NOMO-1 (cell line): ENCODE measurements around the gene TMEM134.
"Not testable (repeated sequence)": the region's sequence is repeated elsewhere in the genome, so short reads cannot be mapped to it uniquely, and the experiment has no call there.

Source experiments
- DNase-seq, 2 experiments: peaks; one replicate each; lab custom pipeline; 2025; ENCODE audit not compliant: unreplicated experiment in 2 of 2; lab: John Stamatoyannopoulos, UW

TMEM134 gene

DNA sequence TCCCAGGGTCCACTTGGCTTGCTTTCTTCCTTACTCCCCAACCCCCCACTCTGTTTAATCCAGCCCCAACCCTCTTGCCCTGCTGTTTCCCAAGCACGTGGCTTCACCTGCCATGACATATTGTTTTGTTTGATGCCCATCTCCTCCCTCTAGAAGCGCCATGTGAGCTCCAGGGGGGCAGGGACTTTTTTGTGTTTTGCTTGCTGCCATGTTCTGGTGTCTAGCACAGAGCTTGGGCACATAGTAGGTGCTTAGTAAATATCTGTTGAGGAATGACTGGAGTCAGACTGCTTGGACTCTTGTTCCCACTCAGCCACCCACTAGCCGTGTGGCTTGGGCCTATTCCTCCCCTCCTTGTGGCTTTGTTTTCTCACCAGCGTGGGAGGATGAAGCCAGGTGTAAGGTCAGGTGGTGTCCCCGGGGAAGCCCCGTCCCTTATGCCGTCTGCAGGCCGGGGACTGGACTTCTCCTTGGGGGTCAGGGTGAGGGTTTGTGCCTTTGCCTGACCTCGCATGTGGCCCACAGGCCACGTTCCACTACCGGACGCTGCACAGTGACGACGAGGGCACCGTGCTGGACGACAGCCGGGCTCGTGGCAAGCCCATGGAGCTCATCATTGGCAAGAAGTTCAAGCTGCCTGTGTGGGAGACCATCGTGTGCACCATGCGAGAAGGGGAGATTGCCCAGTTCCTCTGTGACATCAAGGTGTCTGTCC lies 17.6 kb upstream of the TMEM134 start:
- no peak for DNase-seq

DNA sequence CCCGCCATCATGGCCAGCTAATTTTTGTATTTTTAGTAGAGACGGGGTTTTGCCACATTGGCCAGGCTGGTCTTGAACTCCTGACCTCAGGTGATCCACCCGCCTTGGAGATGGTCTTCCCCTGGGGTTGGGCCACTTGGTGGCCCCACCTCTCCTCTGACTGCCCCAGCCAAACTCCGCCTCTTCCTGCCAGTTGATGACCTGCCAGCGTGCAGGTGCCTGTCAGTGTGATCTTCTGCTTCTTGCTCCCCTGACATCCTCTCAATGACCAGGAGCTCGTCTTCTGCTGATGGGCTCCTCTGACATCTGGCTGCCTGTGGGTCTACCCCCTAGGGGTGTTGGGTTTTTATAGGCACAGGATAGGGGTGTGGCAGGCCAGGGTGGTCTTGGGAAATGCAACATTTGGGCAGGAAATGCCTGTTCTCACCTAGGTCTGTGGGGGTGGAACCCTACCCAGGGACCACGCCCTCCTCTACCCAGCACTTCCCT lies 16.9 kb upstream of the TMEM134 start:
- DNase-seq: not testable (repeated sequence)

DNA sequence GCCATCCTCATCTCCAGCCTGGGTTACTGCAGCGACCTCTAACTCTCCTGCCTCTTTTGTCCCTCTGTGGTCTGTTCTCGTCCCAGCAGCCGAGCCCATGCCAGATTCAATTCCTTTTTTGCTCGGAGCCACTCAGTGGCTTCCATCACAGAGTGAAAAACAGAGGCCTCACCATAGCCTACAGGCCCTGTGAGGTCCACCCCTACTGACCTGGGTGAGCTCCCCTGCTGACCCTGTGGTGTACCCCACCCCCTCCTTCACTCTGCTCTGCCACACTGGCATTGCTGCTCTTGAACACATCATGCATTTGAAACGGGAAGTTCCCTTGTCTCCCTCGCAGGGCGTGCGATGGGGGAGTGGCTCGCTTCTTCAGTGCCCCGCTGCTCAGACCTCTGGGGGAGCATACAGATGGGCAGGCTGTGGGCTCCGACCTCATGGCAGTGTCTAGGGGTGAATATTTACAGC lies 15.8 kb upstream of the TMEM134 start:
- DNase-seq: peak; percentile 49 to 58

DNA sequence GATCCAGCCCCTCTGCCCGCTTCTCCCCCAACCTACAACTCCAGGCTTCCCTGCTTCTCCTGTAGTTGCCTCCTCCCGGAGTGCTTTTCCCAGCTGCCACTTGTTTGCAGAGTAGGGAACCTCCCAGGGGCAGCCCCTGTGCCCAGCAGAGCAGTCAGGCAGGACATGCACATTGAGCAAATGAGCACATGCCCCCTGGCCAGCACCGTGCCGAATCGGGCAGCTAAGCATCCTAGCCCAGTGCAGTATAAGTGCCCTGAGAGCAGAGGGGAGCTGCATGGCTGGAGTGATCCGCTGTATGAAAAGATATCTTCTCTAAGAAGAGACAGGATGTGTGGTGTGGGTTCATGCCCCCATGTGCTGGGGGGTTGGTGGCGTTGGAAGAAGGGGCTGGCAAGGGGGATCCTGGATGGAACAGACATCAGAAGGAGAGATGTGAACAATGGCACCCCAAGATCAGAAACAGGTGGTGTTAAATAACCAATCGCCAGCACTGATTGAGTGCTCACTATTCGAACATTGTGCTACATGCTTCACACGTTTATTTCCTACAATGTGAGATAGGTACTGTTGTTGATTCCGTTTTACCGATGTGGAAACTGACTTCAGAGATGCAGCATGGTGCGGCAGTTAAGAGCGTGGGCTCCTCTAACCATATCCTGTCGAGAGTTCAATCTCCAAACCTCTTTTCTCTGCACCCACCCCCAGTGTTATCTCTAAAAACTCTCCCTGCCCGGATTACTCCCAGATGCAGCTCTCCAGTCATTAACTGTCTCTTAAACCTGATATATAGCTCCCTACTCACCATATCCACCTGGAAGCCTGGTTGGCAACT lies 15.0 kb upstream of the TMEM134 start:
- DNase-seq: no peak

DNA sequence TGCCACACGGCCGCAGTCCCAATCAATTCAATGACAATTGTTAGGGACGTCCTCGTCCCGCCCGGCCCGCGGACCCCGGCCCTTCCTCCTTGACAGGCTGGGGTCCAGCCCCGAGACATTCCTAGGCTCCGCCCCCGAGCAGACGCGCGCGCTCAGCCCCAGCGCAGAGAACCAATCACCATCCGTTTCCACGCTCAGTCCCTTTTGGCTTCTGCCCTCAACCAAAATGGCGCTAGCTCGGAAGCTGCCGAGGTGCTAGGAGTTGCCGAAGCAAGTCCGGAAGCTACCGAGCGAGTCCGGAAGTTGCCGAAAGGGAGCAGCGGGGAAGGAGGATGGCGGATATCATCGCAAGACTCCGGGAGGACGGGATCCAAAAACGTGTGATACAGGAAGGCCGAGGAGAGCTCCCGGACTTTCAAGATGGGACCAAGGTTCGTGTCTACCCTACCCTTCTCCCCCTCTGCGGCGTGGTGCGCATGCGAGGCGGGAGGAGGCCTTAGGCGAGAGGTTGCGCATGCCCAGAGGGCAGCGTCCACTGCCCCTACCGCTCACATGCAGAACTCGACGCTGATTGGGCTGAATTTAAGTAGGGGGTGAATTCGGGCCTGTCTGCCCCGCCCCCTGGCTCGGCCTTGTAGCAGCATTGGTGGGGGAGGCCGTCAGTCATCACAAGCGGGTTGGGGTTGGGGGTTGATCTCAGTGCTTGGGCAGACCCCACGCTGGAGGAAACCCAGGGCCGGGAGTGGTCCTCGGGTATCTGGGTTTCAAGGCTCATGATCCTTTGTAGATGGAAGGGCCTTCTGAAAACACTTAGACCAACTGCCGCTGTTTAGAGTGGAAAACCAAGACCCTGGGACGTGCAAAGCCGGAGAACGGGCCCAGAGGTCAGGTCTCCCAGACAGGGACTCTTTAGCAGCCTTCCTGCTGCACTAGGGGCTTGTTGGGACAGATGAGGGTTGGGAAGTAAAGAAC lies 14.1 kb upstream of the TMEM134 start, which contains the start of gene AIP:
Gene AIP, plus strand, starts transcription at position 200 of the 972 bp plus-strand sequence. Its CDS starts 133 bp downstream, at position 333.
- DNase-seq: peak; percentile 98 to 99

DNA sequence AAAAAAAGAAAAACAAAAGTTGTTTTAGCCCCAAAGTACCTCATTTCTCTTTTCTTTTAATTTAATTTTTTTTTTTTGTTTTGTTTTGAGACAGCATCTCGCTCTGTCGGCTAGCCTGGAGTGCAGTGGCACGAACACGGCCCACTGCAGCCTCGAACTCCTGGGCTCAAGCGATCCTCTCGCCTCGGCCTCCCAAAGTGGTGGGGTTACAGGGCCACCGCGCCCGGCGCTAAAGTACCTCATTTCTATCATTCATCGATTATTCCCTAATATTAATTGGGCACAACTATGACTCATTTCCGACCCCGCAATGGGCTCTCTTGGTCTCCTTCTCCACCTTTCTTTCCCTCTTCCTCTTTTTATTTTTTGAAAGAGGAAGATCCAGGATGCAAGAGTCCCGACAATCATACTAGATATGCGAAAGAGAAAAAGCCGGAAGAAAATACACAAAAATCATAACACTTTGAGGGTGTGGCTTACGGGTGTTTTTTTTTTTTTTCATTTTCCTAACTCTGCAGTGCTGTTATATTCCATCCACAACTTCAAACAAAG lies 13.3 kb upstream of the TMEM134 start:
- peak; percentile 90 to 91 for DNase-seq

DNA sequence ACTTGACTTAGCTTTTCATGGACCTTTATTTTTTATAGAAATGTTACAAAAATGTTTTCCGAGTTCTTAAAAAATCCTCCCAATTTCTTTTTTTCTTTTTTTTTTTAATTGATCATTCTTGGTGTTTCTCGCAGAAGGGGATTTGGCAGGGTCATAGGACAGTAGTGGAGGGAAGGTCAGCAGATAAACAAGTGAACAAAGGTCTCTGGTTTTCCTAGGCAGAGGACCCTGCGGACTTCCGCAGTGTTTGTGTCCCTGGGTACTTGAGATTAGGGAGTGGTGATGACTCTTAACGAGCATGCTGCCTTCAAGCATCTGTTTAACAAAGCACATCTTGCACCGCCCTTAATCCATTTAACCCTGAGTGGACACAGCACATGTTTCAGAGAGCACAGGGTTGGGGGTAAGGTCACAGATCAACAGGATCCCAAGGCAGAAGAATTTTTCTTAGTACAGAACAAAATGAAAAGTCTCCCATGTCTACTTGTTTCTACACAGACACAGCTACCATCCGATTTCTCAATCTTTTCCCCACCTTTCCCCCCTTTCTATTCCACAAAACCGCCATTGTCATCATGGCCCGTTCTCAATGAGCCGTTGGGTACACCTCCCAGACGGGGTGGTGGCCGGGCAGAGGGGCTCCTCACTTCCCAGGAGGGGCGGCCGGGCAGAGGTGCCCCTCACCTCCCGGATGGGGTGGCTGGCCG lies 8.4 kb upstream of the TMEM134 start:
- not testable (repeated sequence) for DNase-seq

DNA sequence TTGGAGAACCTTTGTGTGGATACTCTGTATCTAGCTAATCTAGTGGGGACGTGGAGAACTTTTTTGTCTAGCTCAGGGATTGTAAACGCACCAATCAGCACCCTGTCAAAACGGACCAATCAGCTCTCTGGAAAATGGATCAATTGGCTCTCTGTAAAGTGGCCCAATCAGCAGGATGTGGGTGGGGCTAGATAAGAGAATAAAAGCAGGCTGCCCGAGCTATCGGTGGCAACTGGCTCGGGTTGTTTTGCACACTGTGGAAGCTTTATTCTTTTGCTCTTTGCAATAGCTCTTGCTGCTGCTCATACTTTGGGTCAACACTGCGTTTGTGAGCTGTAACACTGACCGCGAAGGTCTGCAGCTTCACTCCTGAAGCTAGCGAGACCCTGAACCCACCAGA lies 7.6 kb upstream of the TMEM134 start:
- not testable (repeated sequence) for DNase-seq

DNA sequence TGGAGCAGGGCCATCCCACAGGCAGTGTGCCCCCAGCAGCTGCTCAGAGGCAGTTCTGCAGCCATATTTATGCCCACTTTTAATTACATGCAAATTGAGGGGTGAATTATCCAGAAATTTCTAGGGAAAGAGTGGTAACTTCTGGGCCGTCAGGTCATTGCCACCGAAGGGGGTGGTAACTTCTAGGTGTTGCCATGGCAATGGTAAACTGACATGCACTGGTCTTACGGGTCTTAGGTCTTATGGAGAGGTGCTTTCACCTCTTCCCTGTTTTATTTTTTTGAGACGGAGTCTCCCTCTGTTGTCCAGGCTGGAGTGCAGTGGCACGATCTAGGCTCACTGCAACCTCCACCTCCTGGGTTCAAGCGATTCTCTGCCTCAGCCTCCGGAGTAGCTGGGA lies 3.8 kb upstream of the TMEM134 start:
- DNase-seq: no peak

DNA sequence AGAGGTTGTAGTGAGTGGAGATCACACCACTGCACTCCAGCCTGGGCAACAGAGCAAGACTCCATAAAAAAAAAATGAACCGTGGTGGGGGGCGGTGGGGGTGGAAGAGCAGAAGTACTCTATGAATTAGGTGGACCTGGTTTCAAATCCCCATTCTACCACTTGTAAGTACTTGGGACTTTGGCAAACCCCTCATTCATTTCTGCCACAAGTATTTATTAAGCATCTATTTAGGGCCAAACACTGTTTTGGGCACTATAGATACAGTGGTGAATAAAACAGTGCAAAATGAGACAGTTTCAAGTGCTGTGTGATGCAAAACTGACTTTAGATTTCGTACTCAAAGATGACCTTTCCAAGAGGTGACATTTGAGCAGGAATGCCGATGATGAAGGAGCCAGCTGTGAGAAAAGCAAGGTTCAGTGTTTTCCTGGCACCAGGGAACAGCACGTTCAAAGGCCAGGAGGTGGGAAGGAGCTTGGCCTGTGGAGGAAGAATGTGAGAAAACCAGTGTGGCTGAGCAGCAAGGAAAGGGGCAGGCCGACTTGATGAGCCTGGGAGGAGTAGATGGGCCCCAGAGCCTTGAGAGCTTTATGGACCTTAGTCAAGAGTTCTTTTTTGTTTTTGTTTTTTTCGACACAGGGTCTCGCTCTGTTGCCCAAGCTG lies 1.4 kb upstream of the TMEM134 start:
- no peak for DNase-seq

DNA sequence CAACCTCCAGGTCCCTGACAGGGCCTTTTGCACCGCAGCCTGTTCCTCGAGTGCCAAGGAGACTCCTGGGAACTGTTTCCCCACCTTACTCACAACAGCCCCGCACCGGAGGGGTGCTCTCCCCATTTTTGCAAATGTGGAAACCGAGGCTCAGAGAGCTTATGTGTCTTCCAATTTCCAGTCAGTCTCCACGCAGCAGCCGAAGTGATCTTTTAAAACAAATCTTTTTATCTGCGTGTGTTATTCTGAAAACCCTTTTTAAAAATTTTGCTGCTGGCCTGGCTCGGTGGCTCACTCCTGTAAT lies 409 bp upstream of the TMEM134 start:
- no peak for DNase-seq

DNA sequence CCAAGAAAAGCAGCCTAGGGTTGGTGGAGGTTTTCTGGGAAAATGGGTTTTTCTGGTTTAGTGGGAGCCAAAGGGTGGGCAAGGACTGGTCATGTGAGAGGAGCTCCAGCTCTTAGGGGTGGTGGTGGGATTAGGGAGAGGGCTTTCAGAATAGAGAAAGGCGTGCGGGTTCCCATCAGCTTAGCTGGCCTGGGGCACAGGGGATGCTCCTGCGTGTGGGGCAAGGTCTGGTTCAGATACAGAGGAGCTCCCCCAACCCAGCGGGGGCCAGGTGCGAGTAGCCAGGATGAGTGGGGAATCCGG lies 644 bp downstream of the TMEM134 start:
- DNase-seq: no peak

DNA sequence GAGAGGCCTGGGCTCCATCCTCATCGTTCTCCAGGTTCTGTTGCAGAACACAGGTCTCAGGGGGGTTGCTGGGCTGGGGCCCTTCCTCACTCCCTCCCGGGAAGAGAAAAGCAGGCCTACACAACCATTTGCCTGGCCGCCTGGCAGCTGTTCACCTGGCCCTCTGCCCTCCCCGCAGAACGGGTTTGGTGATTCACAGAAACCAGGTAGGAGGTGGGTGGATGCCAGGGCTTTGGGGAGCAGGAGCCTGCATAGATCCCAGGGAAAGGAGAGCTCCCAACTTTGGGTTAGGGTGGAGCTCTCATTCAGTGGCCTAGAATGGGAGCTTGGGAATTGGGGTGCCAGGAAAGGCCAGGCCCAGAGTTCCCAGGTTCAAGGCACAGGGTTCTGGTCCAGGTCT lies 995 bp downstream of the TMEM134 start:
- DNase-seq: no peak

DNA sequence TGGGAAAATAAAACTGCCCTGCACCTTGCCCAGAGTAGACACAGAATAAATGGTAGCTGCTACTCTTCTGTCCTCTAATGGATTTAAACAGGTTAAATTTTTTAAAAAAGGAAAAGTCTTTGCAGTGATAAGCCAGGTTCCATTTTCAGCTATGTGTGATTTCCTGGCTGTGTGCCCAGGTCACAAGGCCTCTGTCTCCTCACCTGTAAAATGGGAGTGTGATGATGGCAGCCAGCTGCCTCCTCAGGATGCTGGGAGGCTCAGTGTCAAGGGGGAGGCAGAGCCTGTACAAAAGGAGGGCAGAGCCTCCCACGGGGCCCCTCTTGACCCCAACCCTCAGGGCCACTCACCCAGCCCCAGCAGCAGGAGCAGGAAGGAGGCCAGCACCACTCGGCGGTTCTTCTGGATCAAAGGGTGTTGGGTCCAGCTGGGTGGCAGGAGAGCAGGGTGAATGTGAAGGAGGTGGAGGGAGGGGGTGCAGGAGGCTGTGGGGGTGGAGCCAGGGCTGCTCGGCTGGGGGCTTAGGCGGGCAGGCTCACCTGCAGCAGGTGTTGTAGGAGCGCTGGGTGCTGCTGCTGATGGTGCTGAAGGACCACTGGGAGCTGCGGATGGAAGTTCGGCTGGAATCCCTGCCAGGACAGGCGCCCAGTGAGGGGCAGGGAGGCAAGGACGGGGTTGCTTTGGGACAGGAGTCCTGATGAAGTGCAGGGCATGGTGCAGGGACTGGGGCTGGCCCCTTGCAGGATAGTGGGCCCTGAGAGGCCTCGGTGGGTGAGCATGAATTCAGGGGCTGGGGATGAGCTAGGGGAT lies 1.9 kb downstream of the TMEM134 start:
- no peak for DNase-seq

DNA sequence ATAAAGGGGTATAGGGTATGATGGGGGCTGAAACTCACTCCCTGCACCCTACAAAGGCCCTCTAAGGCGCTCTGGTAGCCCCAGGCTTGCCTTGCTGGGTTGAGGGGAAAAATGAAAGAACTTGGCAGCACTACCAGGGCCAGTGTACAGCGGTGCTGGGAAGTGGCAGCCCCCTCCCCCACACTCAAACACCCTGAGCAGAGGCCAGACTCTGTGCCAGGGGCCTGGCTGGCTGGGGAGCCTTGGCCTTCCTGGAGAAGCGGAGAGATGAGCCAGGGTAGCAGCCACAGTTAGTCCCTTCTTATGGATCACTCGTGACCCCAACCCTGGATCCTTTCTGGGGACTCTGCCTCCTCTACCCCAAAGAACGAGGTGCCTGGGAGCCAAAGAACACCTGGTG lies 2.7 kb downstream of the TMEM134 start:
- no peak for DNase-seq

DNA sequence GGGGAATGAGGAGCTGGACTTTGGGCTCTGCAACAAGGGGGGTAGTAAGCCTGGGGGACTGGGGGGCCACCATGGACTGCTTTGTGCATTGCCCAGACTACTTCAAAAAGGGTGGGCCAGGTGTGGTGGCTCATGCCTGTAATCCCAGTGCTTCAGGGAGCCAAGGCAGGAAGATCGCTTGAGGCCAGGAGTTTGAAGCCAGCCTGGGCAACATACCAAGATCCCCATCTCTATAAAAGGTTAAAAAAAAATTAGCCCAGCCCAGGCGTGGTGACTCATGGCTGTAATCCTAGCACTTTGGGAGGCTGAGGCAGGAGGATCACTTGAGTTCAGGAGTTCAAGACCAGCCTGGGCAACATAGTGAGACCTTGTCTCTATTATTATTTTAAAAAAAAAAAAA lies 3.5 kb downstream of the TMEM134 start:
- DNase-seq: not testable (repeated sequence)

DNA sequence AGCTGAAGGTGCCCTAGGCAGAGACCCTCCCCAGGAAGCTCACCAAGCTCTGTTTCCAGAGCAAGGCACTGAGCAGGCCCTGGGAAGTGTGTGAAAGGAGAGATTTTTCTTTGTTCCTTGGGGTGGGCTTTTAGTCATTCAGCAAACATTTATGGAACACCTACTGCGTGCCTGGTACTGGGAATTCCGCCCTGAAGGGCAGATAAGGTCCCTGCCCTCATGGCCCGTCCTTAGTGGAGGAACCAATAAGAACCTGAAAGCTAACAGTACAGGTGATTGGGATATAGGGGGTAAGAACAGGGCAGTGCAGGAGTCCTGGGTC lies 3.9 kb downstream of the TMEM134 start:
- no peak for DNase-seq

DNA sequence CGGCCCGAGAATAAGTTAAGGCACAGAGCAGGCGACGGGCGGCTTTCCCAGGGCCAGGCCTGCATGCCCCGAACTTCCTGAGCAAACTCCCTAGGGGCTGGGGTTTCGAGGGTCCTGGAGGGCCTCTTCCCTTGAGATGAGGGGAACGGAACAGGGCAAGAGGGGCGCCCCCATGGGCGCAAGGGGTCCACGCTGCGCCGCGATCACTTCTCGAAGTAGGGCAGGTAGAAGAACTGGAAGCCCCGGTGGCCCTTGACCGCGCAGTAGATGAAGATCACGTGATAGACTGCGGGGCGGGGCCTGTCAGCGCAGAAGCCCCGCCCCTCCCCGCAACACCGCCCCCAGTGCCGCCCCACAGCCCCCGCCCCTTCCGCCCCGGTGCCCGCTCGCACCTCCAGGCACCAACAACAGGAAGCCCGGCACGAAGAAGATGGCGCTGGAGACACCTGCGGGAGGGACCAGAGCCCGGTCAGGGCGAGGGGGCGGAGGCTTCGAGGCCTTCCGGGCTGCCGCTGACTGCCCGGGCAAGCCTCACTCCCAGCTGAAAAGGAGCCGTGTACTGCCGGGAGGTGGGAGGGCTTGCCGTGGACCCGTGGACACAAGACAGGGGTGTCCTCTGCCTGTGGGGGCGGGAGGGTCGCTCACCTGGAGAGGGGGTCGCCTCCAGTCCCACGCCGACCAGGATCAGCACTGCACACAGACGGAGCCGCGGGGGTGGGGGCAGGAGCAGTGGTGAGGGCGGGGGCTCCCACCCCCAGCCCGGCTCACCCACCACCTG lies 4.5 kb downstream of the TMEM134 start:
- peak; percentile 92 to 93 for DNase-seq
